LoVo (cell line): Measurements from ENCODE around the gene YDJC.
"Not testable (repeated sequence)": the region's sequence is repeated elsewhere in the genome, so short reads cannot be mapped to it uniquely, and the experiment has no call there.

ENCODE experiments used
- DNase-seq: peaks from one replicate; pipeline ENCODE4 v3.0.0-alpha.2; 2016; ENCODE audit warnings: low spot score

The YDJC gene

DNA sequence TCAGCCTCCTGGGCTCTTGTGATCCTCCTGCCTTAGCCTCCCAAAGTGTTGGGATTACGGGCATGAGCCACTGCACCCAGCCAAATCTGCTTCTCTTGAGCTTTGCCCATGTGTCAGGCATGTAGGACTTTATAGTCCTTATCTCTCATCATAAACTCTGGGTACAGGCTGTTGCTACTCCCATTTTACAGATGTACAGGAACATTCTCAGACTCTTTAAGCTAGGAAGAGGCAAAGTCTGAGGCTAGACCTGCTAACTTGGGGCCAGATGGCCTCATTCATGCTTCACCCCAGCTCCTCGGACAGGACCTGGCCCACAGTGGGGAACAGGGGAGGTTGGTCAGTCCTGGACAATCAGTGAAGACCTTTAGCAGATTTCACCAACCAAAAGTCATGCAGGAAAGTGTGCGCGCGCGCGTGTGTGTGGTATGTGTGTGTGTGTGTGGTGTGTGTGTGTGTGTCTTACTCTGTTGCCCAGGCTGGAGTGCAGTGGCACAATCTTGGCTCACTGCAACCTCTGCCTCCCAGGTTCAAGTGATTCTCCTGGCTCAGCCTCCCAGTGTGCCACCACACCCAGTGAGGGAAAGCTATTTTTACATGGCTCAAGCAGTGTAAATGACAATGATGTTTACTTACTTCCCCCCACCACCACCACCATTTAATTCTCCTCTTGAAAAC is 23.8 kb downstream of the YDJC start:
- DNase-seq, result no peak

DNA sequence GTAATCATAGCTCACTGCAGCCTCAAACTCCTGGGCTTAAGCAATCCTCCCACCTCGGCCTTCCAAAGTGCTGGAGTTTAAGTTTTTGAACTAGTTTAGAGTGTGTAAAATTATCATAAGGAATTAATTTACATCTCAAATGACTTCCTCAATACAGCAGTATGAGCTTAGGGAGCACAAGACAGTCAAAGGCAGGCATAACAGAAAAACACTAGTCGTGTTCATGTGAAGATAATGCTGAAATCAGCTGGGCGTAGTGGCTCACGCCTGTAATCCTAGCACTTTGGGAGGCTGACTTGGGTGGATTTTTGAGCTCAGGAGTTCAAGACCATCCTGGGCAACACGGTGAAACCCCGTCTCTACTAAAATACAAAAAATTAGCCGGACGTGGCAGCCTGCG is 25.8 kb downstream of the YDJC start:
- no peak for DNase-seq

DNA sequence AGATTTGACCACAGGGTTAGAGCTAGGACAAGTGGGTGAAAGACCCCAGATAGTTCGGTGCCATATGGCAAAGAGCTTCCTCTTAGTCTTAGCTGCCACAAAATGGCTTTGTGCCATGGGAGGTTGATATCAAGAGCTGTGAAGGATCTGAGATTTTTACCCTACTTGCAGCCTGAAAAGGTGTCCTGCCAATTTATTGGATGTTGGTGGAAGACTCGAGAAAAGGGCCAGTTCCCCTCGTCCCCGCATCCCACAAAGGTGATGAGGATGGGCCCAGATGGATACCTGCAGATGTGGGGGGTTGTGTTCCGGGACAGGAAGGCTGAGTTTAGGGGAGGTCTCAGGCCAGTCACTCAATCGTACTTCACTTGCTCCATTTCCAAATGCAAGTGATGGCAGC is 27.2 kb downstream of the YDJC start:
- DNase-seq, result no peak

DNA sequence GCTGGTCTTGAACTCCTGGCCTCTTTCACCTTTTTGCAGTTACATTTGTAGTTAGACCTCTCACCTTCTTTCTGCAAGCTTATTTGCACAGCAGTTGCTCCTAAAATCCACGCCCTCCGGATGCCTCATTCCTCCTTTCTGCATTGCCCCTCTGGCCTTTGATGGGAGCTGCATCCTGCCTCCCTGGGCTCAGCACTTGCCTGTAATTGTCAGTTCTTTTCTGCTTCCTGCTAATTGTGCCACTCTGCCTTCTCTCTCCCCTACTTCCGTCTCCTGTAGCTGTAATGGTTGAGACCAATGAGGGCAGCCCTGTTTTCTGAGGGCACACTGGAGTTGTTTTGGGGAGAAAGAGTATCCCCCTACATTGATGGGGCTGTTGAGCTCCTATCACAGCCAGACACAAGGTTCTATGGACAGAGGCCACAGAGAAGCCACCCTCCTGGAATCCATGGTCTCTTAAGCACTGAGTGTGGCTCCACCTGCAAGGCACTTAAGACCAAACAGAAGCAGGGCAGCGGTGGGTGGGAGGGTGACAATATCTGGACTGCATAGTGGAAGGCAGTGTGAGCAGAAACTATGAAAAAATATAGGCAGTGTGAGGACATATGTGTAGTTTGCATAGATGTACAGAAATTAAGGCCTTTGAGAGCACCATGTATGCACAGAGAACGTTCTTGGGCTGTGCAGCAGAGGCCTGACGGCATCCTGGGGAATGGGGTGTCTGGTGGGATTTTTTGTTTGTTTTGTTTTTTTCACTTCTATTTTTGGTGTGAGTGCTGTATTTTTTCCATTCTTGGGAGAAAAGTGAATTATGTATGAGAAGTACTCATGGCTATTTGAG is 30.5 kb downstream of the YDJC start:
- DNase-seq, result no peak

DNA sequence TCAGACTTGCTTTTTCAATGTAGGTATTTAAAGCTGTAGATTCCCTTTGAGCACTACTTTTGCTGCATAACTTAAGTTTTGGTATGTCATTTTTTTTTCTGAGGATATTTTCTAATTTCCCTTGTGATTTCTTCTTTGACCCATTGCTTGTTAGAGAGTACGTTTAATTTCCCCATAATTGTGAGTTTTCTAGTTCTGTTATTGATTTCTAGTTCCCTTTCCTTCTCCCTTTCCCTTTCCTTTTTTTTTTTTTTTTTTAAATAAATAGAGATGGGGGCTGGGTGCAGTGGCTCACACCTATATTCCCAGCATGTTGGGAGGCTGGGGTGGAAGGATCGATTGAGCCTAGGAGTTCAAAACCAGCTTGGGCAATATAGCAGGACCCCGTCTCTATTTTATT is 31.5 kb downstream of the YDJC start:
- DNase-seq, result no peak

DNA sequence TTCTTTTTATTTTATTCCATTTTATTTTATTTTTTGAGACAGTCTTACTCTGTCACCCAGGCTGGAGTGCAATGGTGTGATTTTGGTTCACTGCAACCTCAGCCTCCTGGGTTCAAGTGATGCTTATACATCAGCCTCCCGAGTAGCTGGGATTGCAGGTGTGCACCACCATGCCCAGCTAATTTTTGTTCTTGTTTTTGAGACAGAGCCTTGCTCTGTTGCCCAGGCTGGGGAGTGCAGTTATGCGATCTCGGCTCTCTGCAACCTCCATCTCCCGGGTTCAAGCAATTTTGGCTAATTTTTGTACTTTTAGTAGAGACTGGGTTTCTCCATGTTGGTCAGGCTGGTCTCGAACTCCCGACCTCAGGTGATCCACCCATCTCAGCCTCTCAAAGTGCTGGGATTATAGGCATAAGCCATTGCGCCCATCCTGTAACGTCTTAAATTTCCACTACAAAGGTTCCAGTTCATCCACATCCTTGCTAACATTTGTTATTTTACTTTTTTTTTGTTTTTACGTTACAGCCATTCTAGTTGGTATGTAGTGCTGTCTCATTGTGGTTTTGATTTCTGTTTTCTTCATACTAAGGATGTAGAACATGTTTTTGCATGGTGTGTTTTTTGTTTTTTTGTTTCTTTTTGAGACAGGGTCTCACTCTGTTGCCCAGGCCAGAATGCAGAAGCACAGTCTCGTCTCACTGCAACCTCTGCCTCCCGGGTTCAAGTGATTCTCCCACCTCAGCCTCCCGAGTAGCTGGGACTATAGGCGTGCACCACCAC is 33.3 kb downstream of the YDJC start:
- not testable (repeated sequence) for DNase-seq

DNA sequence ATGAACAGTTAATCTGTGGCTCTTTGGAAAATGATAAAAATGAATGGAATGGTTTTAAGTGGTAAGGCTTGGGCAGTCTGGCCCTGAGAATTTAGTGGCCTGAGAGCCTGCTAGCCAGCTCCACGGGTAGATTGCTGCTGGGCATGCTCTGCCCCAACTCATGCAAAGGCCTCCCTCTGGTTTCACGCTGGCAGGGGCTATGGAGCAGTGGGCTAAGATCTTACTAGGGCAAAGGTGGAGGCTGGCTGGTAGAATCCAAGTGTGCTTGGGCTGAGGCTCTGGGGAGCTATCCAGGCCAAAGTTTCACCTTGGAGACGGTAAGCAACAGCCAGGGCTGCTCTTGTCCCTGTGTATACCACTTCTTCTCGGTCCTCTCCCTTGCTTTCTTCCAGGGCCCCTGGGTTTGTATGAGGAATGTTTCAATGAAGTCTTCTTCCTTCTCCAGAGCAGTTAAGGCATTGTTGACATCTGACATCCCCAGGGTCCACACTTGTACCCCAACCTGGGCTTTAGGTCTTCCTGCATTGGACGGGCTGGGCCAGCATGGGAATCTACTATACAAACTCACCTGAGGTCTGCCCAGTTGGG is 34.9 kb downstream of the YDJC start:
- DNase-seq, result no peak

DNA sequence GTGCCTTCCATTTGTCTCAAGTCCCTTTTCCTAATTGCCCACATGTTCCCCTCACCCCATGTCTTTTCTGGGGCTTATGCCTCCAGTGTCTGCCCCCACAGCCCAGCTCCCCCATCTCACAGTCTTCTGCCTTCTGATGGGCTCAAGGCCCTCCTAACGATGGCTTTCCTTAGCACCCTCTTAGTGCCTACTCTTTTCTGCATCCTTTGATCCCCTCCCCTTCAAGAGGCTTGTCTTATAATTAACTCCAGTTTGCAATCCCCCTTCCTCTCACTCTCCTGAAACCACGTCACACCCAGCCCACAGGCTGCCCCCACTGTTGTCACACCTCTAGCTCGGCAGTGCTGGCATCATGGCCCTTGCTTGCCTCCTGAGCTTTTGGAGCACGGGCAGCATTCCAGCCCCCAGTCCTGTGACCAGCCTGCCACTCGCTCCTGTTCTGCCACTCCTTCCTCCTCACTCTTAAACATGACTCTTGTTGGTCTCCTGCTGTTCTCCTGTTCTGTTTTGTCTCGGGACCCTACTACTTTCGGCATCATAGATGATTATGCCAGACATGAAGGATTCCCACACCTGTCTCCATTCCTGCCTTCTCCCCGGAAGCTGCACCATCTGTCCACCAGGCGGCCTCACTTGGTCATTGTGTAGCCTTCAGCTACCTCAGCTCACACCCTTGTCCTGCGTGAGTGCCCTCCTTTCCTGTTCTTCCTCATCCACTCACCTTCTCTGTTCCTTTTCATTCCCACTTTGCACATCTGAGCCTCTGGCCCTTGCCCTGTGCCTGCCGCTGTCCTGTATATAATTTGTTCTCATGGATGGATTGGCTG is 36.2 kb downstream of the YDJC start:
- DNase-seq, result no peak

DNA sequence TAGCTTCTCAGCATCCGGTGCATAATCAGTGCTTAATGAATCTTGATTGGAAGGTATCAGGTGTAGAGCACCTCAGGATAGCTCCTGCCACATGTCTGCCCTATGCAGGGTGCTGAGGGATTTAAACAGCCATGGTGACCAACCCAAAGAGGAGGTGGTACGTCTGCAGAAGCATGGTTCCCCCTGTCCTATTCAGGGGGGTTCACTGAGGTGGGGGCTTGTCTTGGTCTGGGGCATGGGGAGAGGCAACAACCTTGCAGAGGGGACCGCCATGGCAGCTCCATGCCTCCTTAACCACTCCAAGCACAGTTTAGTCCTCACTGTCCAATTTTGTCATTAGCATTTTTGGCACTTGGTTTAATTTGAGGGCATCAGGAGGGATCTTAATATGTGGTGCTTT is 37.4 kb downstream of the YDJC start:
- no peak for DNase-seq

DNA sequence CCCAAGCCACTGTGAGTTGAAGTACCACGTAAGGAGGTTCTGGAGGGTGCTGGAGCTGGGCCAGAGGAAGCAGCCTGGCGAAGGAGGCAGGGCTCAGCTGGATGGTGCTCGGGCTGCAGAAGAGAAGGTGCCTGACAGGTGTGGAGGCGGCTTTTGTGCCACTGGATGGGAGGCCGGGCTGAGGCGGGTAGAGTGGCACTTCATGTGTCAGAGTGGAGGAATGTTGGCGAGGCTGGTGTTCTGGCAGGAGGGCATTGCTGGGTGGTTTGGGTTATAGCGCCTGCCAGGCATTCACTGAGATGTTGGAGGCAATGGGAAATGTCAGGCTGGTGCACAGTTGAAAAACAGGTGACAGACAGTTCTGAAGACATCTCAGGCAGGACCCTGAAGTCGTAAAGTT is 38.1 kb downstream of the YDJC start:
- no peak for DNase-seq

DNA sequence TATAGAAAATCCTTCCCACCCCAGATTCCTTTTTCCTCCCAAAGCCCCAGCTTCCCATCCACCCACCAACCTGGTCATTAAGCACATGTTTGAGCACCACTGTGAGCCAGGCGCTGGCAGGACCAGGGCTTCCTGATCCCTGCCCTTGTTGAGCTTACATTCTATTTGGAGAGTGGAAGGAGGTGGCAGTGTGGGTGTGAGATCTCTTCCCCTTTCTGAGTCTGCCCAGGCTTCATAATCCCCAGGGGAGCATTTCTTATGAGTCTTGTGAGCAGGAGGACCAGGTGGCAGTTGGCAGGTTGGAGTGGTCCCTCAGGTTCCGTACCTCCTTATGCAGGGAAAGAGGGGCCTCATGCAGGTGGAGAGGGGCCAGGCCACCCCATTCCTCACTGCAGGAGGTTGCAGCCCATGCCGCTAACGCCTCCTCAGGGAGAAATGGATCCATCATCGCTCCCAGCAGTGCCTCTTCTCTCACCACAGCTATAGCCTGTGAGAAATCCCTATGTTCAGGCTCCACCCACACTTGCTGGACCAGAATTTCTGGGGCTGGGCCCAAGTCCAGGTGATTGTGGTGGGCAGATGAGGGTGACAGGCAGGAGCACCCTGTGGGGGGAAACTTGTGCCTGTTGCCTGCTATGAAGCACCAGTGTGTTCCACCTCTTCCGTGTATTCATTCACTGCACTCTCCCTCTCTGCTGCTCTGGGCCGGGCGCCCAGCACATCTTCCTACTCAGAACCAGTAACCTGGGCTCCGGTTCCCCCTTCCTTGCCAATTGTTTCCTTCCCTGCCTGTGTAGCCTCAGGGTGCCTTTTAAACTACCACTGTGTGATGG is 38.8 kb downstream of the YDJC start:
- no peak for DNase-seq

DNA sequence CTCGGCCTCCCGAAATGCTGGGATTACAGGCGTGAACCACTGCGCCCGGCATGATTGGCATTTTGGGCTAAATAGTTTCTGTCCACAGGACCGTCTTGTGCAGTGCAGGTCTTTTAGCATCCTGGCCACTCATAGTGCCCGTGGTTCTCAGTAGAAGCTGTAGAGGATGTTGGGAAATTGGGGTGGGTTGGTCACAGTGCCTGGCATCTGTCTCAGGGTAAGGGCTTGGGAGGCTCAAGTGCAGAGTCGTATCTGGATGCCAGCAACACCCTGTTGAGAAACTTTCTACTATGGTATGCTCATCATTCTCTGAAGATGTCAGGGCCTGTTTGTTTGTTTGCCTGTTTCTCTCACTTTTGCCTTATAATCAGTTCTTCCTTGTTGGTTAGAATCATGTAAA is 40.4 kb downstream of the YDJC start:
- no peak for DNase-seq

DNA sequence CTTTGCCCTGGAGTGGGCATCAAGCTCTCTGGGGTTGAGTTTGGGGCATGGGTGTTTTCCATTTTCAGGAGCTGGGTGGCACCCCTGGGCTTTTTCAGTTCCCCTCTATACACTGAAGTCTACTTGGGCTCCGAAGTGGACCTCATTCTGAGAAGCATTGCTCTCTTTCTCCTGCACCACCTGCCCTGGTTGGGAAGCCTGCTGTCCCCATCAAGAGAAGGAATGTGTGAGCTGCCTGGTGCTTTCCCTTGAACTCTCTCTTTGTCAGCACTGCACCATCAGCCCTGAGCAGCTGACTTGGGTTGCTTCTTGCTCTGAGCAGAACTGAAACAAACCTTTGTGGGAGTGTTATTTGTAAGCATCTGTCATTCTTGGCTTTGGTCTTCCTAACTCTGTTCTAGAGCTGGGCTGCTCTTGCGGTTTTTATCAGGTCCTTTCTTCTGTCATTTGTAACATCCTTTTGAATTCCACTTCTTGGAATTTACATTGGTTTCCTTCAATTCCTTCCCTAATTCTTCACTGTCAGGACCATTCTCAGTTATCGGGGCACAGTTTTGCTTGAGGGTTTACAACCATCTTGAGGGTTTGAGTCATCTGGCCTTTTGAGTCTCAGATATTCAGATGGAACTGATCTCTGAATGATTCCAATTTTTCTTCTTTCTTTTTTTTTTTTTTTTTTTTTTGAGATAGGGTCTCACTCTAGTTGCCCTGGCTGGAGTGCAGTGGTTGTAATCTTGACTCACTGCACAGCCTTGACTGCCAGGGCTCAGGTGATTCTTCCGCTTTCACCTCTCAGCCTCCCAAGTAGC is 41.8 kb downstream of the YDJC start:
- no peak for DNase-seq

DNA sequence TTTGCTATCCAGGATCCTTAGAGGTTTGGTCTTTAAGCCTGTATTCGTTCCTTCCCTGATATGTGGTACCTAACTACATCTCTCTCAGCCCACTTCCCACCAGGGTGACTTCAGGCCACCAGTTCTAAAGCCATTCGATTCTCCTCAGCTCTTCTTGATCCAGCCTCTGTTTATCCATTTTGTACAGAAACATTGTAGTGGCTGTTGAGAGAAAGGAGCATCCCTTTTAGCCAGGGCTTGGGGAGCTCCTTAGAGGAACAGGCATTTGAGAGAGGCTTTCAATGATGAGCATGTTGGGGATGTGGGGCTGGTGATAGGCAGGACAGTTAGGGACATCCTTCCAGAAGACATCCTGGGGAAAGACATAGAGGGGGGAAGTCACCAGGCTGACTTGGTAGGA is 44.4 kb downstream of the YDJC start:
- DNase-seq, result no peak

DNA sequence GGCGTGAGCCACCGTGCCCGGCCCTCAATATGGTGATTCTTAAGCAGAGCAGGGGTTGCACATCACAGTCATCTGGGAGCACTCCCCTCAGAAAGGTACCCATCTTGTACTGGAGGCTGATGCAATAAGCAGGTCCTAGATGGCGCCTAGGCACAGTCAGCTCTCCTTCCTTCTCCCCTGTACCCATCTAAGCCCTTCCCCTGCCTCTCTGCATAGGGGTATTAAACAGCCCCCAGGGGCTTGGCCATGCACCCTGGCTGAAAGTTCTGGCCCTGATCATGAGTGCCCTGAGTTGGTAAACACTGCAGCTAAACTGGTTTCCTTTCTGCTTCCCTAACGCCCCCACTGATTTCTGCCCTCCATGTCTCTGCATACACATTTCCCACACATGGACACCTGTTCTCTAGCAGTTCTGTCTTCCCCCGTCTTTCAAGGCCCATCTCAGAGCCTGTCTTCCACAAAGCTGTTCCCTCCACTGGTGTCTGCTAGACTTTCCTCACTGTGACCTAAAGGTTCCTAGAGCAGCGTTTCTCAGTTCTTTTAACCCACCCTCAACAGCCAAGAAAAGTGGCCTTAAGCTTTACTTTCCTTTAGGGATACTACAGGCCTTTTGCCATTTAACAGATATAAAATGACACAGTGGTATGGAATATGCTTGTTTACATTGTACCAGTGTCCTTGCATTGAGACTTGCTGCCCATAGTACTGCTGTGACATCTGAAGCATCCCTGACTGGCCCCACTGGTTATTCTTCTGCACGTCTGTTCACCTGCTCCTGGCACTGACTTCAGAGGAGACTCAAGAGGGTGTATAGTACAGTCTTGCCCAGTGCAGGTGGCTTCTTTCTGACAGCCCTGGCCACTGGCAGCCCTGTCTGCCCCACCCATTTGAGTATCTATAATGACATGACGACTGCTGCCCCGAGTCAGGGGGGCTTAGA is 46.8 kb downstream of the YDJC start:
- DNase-seq, result no peak

DNA sequence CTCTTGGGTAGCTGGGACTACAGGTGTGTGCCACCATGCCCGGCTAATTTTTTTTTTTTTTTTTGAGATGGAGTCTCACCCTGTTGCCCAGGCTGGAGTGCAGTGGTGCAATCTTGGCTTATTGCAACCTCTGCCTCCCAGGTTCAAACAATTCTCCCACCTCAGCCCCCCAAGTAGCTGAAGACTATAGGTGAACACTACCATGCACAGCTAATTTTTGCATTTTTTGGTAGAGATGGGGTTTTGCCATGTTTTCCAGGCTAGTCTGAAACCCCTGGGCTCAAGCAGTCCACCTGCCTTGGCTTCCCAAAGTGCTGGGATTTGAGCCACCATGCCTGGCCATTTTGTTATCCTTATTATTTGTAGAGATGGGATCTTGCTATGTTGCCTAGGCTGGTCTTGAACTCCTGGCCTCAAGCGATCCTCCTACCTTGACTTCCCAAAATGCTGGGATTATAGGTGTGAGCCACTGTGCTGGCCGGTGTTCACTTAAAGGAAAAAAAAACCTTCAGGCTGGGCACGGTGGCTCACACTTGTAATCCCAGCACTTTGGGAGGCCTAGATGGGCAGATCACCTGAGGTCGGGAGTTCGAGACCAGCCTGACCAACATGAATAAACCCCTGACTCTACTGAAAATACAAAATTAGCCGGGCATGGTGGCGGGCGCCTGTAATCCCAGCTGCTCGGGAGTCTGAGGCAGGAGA is 48.7 kb downstream of the YDJC start:
- DNase-seq, result not testable (repeated sequence)

DNA sequence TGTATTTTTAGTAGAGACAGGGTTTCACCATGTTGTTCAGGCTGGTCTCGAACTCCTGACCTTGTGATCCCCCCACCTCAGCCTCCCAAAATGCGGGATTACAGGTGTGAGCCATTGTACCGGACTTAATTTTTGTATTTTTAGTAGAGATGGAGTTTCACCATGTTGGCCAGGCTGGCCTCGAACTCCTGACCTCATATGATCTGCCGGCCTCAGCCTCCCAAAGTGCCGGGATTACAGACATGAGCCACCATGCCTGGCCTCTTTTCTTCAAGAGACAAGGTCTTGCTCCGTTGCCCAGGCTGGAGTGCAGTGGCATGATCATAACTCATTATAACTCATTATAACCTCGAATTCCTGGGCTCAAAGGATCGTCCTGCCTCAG is 49.2 kb downstream of the YDJC start:
- not testable (repeated sequence) for DNase-seq

DNA sequence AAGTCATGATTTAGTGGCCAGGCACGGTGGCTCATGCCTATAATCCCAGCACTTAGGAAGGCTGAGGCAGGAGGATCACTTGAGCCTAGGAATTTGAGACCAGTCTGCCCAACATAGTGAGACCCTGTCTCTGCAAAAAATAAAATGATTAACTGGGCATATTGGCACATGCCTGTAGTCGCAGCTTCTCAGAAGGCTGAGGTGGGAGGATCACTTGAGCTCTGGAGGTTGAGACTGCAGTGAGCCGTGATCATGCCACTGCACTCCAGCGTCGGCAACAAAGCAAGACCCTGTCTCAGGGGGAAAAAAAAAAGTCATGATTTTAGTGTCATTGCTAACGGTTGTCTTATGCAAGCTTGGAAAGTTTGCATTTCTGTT is 50.4 kb downstream of the YDJC start:
- no peak for DNase-seq
